Activated CD8-positive, alpha-beta memory T cell treated with anti-CD3 and anti-CD28 coated beads, Interleukin-2, amount 10 ng/mL, durations not matched to agents 7 days and 5 days (primary cell): ENCODE data around the gene CIP2A. TPM values are rescaled to one million over a fixed set of nuclear protein-coding genes. Genes with fewer than 3 reads are reported as not detected.

Source experiments
- ATAC-seq: fragments of 150-1000 bp; cut with Tn5 transposase; one replicate; pipeline ENCODE4 v1.10.0; 2021; ENCODE audit warnings: moderate library complexity
- CTCF ChIA-PET: fragments of 350-600 bp; sonication (Branson Sonifier 250); formaldehyde crosslinking; loops from one replicate; lab custom pipeline; 2021; ENCODE audit warnings: antibody characterized with exemption; lab: Charles Lee
- DNase-seq: peaks from one replicate; pipeline ENCODE4 v3.0.0-alpha.2; 2020
- H3K27ac Mint-ChIP-seq: one replicate; pipeline ENCODE4 v1.8.0; 2021; ENCODE audit warnings: mild to moderate bottlenecking, mixed read lengths
- H3K27me3 Mint-ChIP-seq: one replicate; pipeline ENCODE4 v1.8.0; 2021; ENCODE audit warnings: mixed read lengths
- H3K36me3 Mint-ChIP-seq: one replicate; pipeline ENCODE4 v1.8.0; 2021; ENCODE audit warnings: mild to moderate bottlenecking, mixed read lengths
- H3K4me1 Mint-ChIP-seq: one replicate; pipeline ENCODE4 v1.8.0; 2021; ENCODE audit warnings: mixed read lengths
- H3K4me3 Mint-ChIP-seq: one replicate; pipeline ENCODE4 v1.8.0; 2021; ENCODE audit warnings: mild to moderate bottlenecking, moderate library complexity, mixed read lengths
- H3K9me3 Mint-ChIP-seq: one replicate; pipeline ENCODE4 v1.8.0; 2022; ENCODE audit warnings: low read depth, mixed read lengths
- total RNA-seq, 2 experiments: library from RNA; stranded (reverse); gene quantifications; one replicate each; pipeline ENCODE4 v1.2.3, GENCODE V29; 2021

Gene CIP2A
- total RNA-seq, 2 experiments from 2014 or later, result 66.6 to 71.3 TPM

- DNase-seq, result no peak
- H3K36me3 Mint-ChIP-seq, result no peaks in the 10 kb centered on the region
- no peak overlapping the region for H3K4me3 Mint-ChIP-seq
- no peaks in the 10 kb centered on the region for H3K27me3 Mint-ChIP-seq
- CTCF ChIA-PET, result interaction anchor here (1.6 kb wide), 1 partner anchor 11 kb away, joined by 7 read pairs; no protein-coding TSS in a partner anchor
- ATAC-seq, result no peak
- H3K4me1 Mint-ChIP-seq, result no peaks in the 10 kb centered on the region
- H3K9me3 Mint-ChIP-seq, result no peaks in the 10 kb centered on the region
- H3K27ac Mint-ChIP-seq, result no peak overlapping the region
Measured at GRCh38 chr3:108500728-108501127, 88.5 kb downstream of the CIP2A start.

Other genes starting within 250 kb of the CIP2A start
- gene MYH15, start 78.8 kb downstream of the CIP2A start, total RNA-seq, result under 1 TPM; 0.35 to 0.37 TPM
- gene DZIP3, start 284 bp upstream of the CIP2A start, total RNA-seq, result 10 to 100 TPM; 25.0 to 26.3 TPM
- not detected for gene RETNLB, start 168.0 kb upstream of the CIP2A start, total RNA-seq
- 10 to 100 TPM; 53.8 to 62.4 TPM for gene TRAT1, start 233.3 kb upstream of the CIP2A start, total RNA-seq